Measurements from ENCODE around the gene JARID2. TPM values are rescaled to one million over a fixed set of nuclear protein-coding genes. Genes with fewer than 3 reads are reported as not detected.

Gene JARID2
- polyA plus RNA-seq, 1 experiment = 6.1 TPM

- no peaks in the 10 kb centered on the region for H3K36me3 ChIP-seq (ENCODE audit: control insufficient read depth, insufficient read depth, low read length)
- POLR2A ChIA-PET = interaction anchor here (0.6 kb wide), 1 partner anchor 30 kb away, joined by 16 read pairs; no protein-coding TSS in a partner anchor
- TF ChIP-seq, protein P1, sequence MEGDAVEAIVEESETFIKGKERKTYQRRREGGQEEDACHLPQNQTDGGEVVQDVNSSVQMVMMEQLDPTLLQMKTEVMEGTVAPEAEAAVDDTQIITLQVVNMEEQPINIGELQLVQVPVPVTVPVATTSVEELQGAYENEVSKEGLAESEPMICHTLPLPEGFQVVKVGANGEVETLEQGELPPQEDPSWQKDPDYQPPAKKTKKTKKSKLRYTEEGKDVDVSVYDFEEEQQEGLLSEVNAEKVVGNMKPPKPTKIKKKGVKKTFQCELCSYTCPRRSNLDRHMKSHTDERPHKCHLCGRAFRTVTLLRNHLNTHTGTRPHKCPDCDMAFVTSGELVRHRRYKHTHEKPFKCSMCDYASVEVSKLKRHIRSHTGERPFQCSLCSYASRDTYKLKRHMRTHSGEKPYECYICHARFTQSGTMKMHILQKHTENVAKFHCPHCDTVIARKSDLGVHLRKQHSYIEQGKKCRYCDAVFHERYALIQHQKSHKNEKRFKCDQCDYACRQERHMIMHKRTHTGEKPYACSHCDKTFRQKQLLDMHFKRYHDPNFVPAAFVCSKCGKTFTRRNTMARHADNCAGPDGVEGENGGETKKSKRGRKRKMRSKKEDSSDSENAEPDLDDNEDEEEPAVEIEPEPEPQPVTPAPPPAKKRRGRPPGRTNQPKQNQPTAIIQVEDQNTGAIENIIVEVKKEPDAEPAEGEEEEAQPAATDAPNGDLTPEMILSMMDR (IDR thresholded peaks at IDR 0.05; ENCODE audit: insufficient read depth, low read depth, low read length) = no peak
- H3K4me3 ChIP-seq (ENCODE audit: low read depth, low read length) = no peak overlapping the region
- DNase-seq (ENCODE audit: low read depth) = peak; percentile 62
- CTCF ChIA-PET = no interaction called here
- no peaks in the 10 kb centered on the region for H3K27me3 ChIP-seq (ENCODE audit: control insufficient read depth, insufficient read depth, low read length)
Measured at GRCh38 chr6:15351631-15352030, 105.8 kb downstream of the JARID2 start.

DNA sequence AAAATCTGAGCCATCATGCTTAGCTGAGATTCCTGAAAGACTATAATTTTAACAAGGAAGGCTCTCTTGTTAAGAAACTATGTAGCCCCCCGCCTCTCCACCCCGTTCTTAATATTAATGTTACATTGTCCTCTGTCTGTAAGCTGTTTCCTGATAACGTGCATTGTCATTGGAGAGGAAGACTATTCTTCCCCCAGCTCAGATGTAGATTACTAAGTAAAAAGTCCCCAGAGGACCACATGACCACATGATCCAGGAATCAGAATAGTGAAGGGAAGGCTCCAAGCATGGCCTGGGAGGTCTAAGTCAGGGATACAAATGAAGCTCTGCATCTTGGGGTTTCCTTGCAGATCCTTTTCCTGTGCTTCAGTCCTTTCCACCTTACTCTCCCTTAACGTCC lies 106.4 kb downstream of the JARID2 start:
- ChIA-PET CTCF (no interaction called here), POLR2A (interaction anchor here (0.6 kb wide), 1 partner anchor 30 kb away, joined by 16 read pairs; no protein-coding TSS in a partner anchor)
- Histone ChIP-seq H3K27me3 (ENCODE audit: control insufficient read depth, insufficient read depth, low read length) (no peaks in the 10 kb centered on the region), H3K4me3 (ENCODE audit: low read depth, low read length) (no peak overlapping the region), H3K36me3 (ENCODE audit: control insufficient read depth, insufficient read depth, low read length) (no peaks in the 10 kb centered on the region)
- TF ChIP-seq, protein P1 (IDR thresholded peaks at IDR 0.05; ENCODE audit: insufficient read depth, low read depth, low read length) = no peak
- no peak for DNase-seq (ENCODE audit: low read depth)

- POLR2A ChIA-PET = no interaction called here
- no peak for DNase-seq (ENCODE audit: low read depth)
- Histone ChIP-seq H3K36me3 (ENCODE audit: control insufficient read depth, insufficient read depth, low read length) (no peaks in the 10 kb centered on the region), H3K27me3 (ENCODE audit: control insufficient read depth, insufficient read depth, low read length) (no peaks in the 10 kb centered on the region), H3K4me3 (ENCODE audit: low read depth, low read length) (no peak overlapping the region)
- TF ChIP-seq, protein P1 (IDR thresholded peaks at IDR 0.05; ENCODE audit: insufficient read depth, low read depth, low read length) = no peak
- CTCF ChIA-PET = no interaction called here
Measured at GRCh38 chr6:15352845-15353244, 107.0 kb downstream of the JARID2 start.

DNA sequence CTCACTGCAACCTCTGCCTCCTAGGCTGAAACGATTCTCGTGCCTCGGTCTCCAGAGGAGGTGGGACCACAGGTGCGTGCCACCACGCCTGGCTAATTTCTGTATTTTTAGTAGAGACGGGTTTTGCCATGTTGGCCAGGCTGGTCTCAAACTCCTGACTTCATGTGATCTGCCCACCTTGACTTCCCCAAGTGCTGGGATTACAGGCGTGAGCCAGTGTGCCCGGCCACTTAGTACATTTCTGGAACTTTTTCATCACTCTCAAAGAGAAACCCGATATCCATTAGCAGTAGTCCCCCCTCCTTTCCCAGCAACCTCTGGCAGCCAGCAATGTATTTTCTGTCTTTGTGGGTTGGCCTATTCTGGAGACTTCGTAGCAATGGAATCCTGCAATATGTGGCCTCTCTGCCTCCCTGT lies 109.8 kb downstream of the JARID2 start:
- TF ChIP-seq, protein P1 (IDR thresholded peaks at IDR 0.05; ENCODE audit: insufficient read depth, low read depth, low read length) = no peak
- no peak for DNase-seq (ENCODE audit: low read depth)
- H3K27me3 ChIP-seq (ENCODE audit: control insufficient read depth, insufficient read depth, low read length) = no peaks in the 10 kb centered on the region
- no peaks in the 10 kb centered on the region for H3K36me3 ChIP-seq (ENCODE audit: control insufficient read depth, insufficient read depth, low read length)
- no peak overlapping the region for H3K4me3 ChIP-seq (ENCODE audit: low read depth, low read length)
- ChIA-PET CTCF (no interaction called here), POLR2A (no interaction called here)

DNA sequence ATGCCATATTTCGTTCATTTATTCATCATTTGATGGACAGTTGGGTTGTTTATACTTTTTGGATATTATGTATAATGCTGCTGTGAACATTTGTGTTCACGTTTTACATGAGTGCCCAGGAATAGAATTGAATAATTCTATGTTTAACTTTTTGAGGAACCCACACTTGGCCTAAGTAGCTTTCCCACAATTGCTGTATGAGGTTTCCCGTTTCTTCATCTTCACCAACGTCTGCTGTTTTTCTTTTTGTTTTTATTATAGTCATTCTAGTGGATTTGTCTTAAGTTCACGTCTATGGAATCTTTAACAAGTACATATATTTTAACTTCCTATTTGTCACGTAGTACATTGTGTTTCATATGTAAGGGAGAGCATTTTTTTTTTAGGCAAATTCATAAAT lies 110.3 kb downstream of the JARID2 start:
- TF ChIP-seq, protein P1 (IDR thresholded peaks at IDR 0.05; ENCODE audit: insufficient read depth, low read depth, low read length) = no peak
- ChIA-PET POLR2A (no interaction called here), CTCF (no interaction called here)
- Histone ChIP-seq H3K4me3 (ENCODE audit: low read depth, low read length) (no peak overlapping the region), H3K36me3 (ENCODE audit: control insufficient read depth, insufficient read depth, low read length) (no peaks in the 10 kb centered on the region), H3K27me3 (ENCODE audit: control insufficient read depth, insufficient read depth, low read length) (no peaks in the 10 kb centered on the region)
- DNase-seq (ENCODE audit: low read depth) = no peak
